GM21367 (cell line): ENCODE results near the gene CNTF.
A peak's percentile ranks its signal among the peaks of the same experiment; 100 is the strongest.
"Not testable (repeated sequence)": the region's sequence is repeated elsewhere in the genome, so short reads cannot be mapped to it uniquely, and the experiment has no call there.

ENCODE experiments used
- ATAC-seq: cut with Tn5 transposase; IDR thresholded peaks from one replicate; pipeline ENCODE4 v1.9.1; 2021; ENCODE audit not compliant: unreplicated experiment

CNTF gene

GRCh38 chr11:58622344-58622743 is at the start of gene CNTF:
TSS of gene CNTF (plus strand) at chr11:58622665. CDS start at chr11:58622753, 88 bp downstream.
- no peak for ATAC-seq

- ATAC-seq: not testable (repeated sequence)
These were observed 49.6 kb upstream of the CNTF start for GRCh38 chr11:58572906-58573305.

GRCh38 chr11:58573451-58574104 is 48.9 kb upstream of the CNTF start:
- ATAC-seq: peak; percentile 28

- no peak for ATAC-seq
These were observed 47.6 kb upstream of the CNTF start for GRCh38 chr11:58574881-58575280.

GRCh38 chr11:58575377-58576020 is 47.0 kb upstream of the CNTF start, which contains the start of gene LPXN:
TSS of gene LPXN (minus strand) at chr11:58575856. CDS start at chr11:58575772, 84 bp downstream.
- ATAC-seq: no peak

GRCh38 chr11:58576887-58577471 is 45.5 kb upstream of the CNTF start:
- ATAC-seq: no peak

- peak; percentile 43 for ATAC-seq
These were observed 44.8 kb upstream of the CNTF start for GRCh38 chr11:58577555-58578135.

- no peak for ATAC-seq
These were observed 44.3 kb upstream of the CNTF start for GRCh38 chr11:58578136-58578634.

- peak; percentile 23 for ATAC-seq
These were observed 43.8 kb upstream of the CNTF start, which contains the start of gene ZFP91 for GRCh38 chr11:58578635-58579191. TSS of gene ZFP91 (plus strand) at chr11:58579063. CDS start at chr11:58579282, 219 bp downstream.

- ATAC-seq: peak; percentile 35
These were observed 43.0 kb upstream of the CNTF start for GRCh38 chr11:58579192-58580129.

GRCh38 chr11:58580311-58580710 is 42.2 kb upstream of the CNTF start:
- no peak for ATAC-seq

GRCh38 chr11:58582437-58582836 is 40.0 kb upstream of the CNTF start:
- no peak for ATAC-seq

GRCh38 chr11:58586998-58587397 is 35.5 kb upstream of the CNTF start:
- no peak for ATAC-seq

- no peak for ATAC-seq
These were observed 30.8 kb upstream of the CNTF start for GRCh38 chr11:58591659-58592058.

GRCh38 chr11:58592760-58593472 is 29.5 kb upstream of the CNTF start:
- ATAC-seq: no peak

- no peak for ATAC-seq
These were observed 27.6 kb upstream of the CNTF start for GRCh38 chr11:58594826-58595225.

- no peak for ATAC-seq
These were observed 25.8 kb upstream of the CNTF start for GRCh38 chr11:58596621-58597020.

- no peak for ATAC-seq
These were observed 24.9 kb upstream of the CNTF start for GRCh38 chr11:58597486-58598144.

GRCh38 chr11:58600510-58600909 is 22.0 kb upstream of the CNTF start:
- no peak for ATAC-seq
